Astrocyte (in vitro differentiated cells and primary cell): ENCODE data around the gene CISD3. TPM values are rescaled to one million over a fixed set of nuclear protein-coding genes. Genes with fewer than 3 reads are reported as not detected.
A peak's percentile ranks its signal among the peaks of the same experiment; 100 is the strongest.

Experiments used
- DNase-seq: peaks from one replicate; pipeline ENCODE4 v3.0.0-alpha.2; 2010; ENCODE audit warnings: low read depth
- FAIRE-seq: peaks from 2 replicates; lab custom pipeline; 2011; peaks lifted over from hg19 to GRCh38; lab: Jason Lieb, UNC
- H2AFZ ChIP-seq: 2 replicates; pipeline ENCODE4 v1.6.0; 2012; ENCODE audit warnings: low read depth, low read length, inconsistent platforms
- H3K27ac ChIP-seq: 2 replicates; pipeline ENCODE4 v1.5.1; 2011; ENCODE audit warnings: low read depth, low read length, inconsistent platforms
- H3K27me3 ChIP-seq: 2 replicates; pipeline ENCODE4 v1.6.0; 2011; ENCODE audit warnings: low read length, inconsistent platforms; ENCODE audit not compliant: insufficient read depth
- H3K36me3 ChIP-seq: 2 replicates; pipeline ENCODE4 v1.5.1; 2011; ENCODE audit warnings: low read length, inconsistent platforms; ENCODE audit not compliant: insufficient read depth
- H3K4me1 ChIP-seq: 2 replicates; pipeline ENCODE4 v1.5.1; 2011; ENCODE audit warnings: low read length, inconsistent platforms; ENCODE audit not compliant: insufficient read depth
- H3K4me2 ChIP-seq: 2 replicates; pipeline ENCODE4 v1.6.0; 2012; ENCODE audit warnings: low read length, inconsistent platforms
- H3K4me3 ChIP-seq: 2 replicates; pipeline ENCODE4 v1.5.1; 2011; ENCODE audit warnings: low read depth, mild to moderate bottlenecking, low read length, inconsistent platforms; ENCODE audit not compliant: insufficient read depth
- H3K79me2 ChIP-seq: 2 replicates; pipeline ENCODE4 v1.6.0; 2012; ENCODE audit warnings: mild to moderate bottlenecking, low read length, inconsistent platforms; ENCODE audit not compliant: insufficient read depth
- H3K9ac ChIP-seq: 2 replicates; pipeline ENCODE4 v1.6.0; 2012; ENCODE audit warnings: mild to moderate bottlenecking, low read length, inconsistent platforms
- H3K9me3 ChIP-seq: 2 replicates; pipeline ENCODE4 v1.5.1; 2012; ENCODE audit warnings: low read depth, mild to moderate bottlenecking, low read length, inconsistent platforms; ENCODE audit not compliant: insufficient read depth
- H4K20me1 ChIP-seq: 2 replicates; pipeline ENCODE4 v1.6.0; 2012; ENCODE audit warnings: low read length, inconsistent platforms; ENCODE audit not compliant: insufficient read depth
- H3K27ac Mint-ChIP-seq: one replicate; pipeline ENCODE4 v1.8.0; 2021; ENCODE audit warnings: mild to moderate bottlenecking, mixed read lengths; ENCODE audit not compliant: unreplicated experiment
- H3K27me3 Mint-ChIP-seq: one replicate; pipeline ENCODE4 v1.8.0; 2021; ENCODE audit warnings: low read depth, mixed read lengths; ENCODE audit not compliant: unreplicated experiment
- H3K36me3 Mint-ChIP-seq: one replicate; pipeline ENCODE4 v1.8.0; 2021; ENCODE audit warnings: low read depth, mixed read lengths; ENCODE audit not compliant: unreplicated experiment
- H3K4me1 Mint-ChIP-seq: one replicate; pipeline ENCODE4 v1.8.0; 2021; ENCODE audit warnings: low read depth, mixed read lengths; ENCODE audit not compliant: unreplicated experiment
- H3K4me3 Mint-ChIP-seq: one replicate; pipeline ENCODE4 v1.8.0; 2021; ENCODE audit warnings: mild to moderate bottlenecking, moderate library complexity, mixed read lengths; ENCODE audit not compliant: unreplicated experiment
- H3K9me3 Mint-ChIP-seq: one replicate; pipeline ENCODE4 v1.8.0; 2021; ENCODE audit warnings: mild to moderate bottlenecking, mixed read lengths; ENCODE audit not compliant: unreplicated experiment
- EZH2 ChIP-seq: IDR thresholded peaks from 2 replicates; pipeline ENCODE4 v1.6.1; 2012; ENCODE audit warnings: mild to moderate bottlenecking, low read length, inconsistent platforms; ENCODE audit not compliant: insufficient read depth
- total RNA-seq: library from RNA; stranded (reverse); gene quantifications from 2 replicates; pipeline ENCODE4 v1.2.1, GENCODE V29; 2021
- TF ChIP-seq, protein P1 (sequence below): IDR thresholded peaks from 2 replicates; pipeline ENCODE4 v1.5.1; 2011; ENCODE audit warnings: low read depth, mild to moderate bottlenecking, inconsistent platforms, low read length, moderate library complexity; ENCODE audit not compliant: insufficient read depth

Gene CISD3
- total RNA-seq, 1 donor from 2014 or later, result 12.0 TPM

DNA sequence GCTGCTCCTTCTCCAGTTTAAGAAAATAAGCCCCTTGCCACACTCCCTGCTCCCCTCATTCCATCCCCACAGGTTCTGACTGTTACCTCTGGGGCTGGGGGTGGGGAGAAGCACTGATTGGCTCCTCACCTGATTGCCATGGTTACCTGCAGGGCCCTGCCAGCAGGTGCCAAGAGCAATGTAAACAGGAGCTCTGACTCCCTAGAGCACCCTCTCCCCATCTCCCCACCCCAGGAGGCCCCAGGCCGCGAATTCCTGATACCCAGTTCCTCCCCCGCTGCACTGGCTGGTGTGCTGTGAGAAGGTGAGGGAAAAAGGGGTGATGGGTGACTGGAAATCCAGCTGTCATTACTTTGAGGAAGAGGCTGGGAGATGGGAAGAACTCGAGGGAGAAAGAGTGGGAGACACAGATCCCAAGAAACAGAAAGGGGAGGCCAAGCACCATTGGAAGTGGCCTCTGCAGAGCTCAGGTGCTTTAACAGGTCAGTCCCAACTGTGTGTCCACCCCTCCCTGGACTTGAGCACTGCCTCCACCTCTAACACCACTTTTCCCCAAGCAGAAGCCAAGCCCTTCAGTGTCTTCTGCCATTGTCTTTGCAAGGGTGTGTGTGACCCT lies 13.5 kb downstream of the CISD3 start:
- Mint-ChIP-seq H3K27ac (no peak overlapping the region), H3K4me1 (peaks cover 35% of the 10 kb centered on the region), H3K9me3 (peaks cover 2% of the 10 kb centered on the region), H3K36me3 (peaks cover 7% of the 10 kb centered on the region), H3K27me3 (no peaks in the 10 kb centered on the region), H3K4me3 (no peak overlapping the region)
- TF ChIP-seq, protein P1, sequence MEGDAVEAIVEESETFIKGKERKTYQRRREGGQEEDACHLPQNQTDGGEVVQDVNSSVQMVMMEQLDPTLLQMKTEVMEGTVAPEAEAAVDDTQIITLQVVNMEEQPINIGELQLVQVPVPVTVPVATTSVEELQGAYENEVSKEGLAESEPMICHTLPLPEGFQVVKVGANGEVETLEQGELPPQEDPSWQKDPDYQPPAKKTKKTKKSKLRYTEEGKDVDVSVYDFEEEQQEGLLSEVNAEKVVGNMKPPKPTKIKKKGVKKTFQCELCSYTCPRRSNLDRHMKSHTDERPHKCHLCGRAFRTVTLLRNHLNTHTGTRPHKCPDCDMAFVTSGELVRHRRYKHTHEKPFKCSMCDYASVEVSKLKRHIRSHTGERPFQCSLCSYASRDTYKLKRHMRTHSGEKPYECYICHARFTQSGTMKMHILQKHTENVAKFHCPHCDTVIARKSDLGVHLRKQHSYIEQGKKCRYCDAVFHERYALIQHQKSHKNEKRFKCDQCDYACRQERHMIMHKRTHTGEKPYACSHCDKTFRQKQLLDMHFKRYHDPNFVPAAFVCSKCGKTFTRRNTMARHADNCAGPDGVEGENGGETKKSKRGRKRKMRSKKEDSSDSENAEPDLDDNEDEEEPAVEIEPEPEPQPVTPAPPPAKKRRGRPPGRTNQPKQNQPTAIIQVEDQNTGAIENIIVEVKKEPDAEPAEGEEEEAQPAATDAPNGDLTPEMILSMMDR, result no peak
- TF ChIP-seq EZH2, result no peak
- Histone ChIP-seq H3K79me2 (peaks cover 93% of the 10 kb centered on the region), H4K20me1 (peaks cover 83% of the 10 kb centered on the region), H3K4me1 (peaks cover 31% of the 10 kb centered on the region), H3K4me3 (no peak overlapping the region), H3K4me2 (no peak overlapping the region), H3K9me3 (no peaks in the 10 kb centered on the region), H3K27ac (no peak overlapping the region), H2AFZ (no peak overlapping the region), H3K36me3 (peaks cover 4% of the 10 kb centered on the region), H3K27me3 (no peaks in the 10 kb centered on the region), H3K9ac (no peak overlapping the region)
- FAIRE-seq, result no peak
- no peak for DNase-seq

DNA sequence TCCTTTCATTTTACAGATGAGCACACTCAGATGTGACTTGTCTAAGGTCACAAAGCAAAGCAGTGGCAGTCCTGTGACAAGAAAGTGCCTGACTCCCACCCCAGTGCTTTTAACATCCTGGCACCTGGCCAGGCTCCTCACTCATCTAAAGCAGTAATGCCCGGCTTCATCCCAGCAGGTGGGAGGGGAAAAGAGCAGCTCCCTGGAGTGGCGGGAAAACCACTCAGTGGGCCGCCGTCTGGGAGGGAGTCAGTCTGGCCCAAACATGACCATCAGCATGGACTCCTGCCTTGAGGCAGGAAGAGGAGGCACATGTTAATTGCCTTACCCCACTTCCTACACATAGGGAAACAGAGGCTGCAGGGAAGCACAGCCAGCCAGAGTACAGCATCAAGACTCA lies 15.4 kb downstream of the CISD3 start:
- H3K4me1 Mint-ChIP-seq, result peaks cover 35% of the 10 kb centered on the region
- no peaks in the 10 kb centered on the region for H3K27me3 Mint-ChIP-seq
- H3K4me1 ChIP-seq, result peaks cover 44% of the 10 kb centered on the region
- H3K4me2 ChIP-seq, result peak overlapping the region; percentile 97
- DNase-seq (no peak), FAIRE-seq (no peak)
- H3K27ac Mint-ChIP-seq, result no peak overlapping the region
- no peak for TF ChIP-seq EZH2
- TF ChIP-seq, protein P1, result no peak
- H3K9me3 ChIP-seq, result no peaks in the 10 kb centered on the region
- H3K36me3 Mint-ChIP-seq, result peaks cover 4% of the 10 kb centered on the region
- peaks cover 66% of the 10 kb centered on the region for H4K20me1 ChIP-seq
- no peaks in the 10 kb centered on the region for H3K27me3 ChIP-seq
- no peaks in the 10 kb centered on the region for H3K36me3 ChIP-seq
- peak overlapping the region; percentile 94 for H3K4me3 Mint-ChIP-seq
- no peak overlapping the region for H3K4me3 ChIP-seq
- peak overlapping the region; percentile 90 for H3K9ac ChIP-seq
- H3K27ac ChIP-seq, result no peak overlapping the region
- H3K9me3 Mint-ChIP-seq, result peaks cover 2% of the 10 kb centered on the region
- H2AFZ ChIP-seq, result no peak overlapping the region
- peaks cover 78% of the 10 kb centered on the region for H3K79me2 ChIP-seq
